RCC 7860 (cell line): ENCODE results near the gene LAMA3.

Experiments
- DNase-seq: peaks from one replicate; pipeline ENCODE4 v3.0.0-alpha.2; 2015; ENCODE audit warnings: low spot score
- FAIRE-seq: peaks from 2 replicates; lab custom pipeline; 2012; peaks lifted over from hg19 to GRCh38; lab: Jason Lieb, UNC

The LAMA3 gene

GRCh38 chr18:23963443-23964165 is 274.4 kb downstream of the LAMA3 start:
- no peak for FAIRE-seq
- no peak for DNase-seq

GRCh38 chr18:23964282-23965238 is 275.3 kb downstream of the LAMA3 start:
- DNase-seq (peak; percentile 11), FAIRE-seq (peak; percentile 70)

GRCh38 chr18:23966909-23967308 is 277.7 kb downstream of the LAMA3 start:
- FAIRE-seq = no peak
- no peak for DNase-seq

- FAIRE-seq (no peak), DNase-seq (no peak)
Measured at GRCh38 chr18:23967321-23968089, 278.3 kb downstream of the LAMA3 start.

GRCh38 chr18:23968638-23969604 is 279.7 kb downstream of the LAMA3 start:
- FAIRE-seq = no peak
- no peak for DNase-seq

- no peak for DNase-seq
- no peak for FAIRE-seq
Measured at GRCh38 chr18:23969664-23970063, 280.4 kb downstream of the LAMA3 start.

GRCh38 chr18:23970161-23971096 is 281.2 kb downstream of the LAMA3 start:
- FAIRE-seq (no peak), DNase-seq (no peak)

GRCh38 chr18:23971097-23971440 is 281.8 kb downstream of the LAMA3 start:
- no peak for FAIRE-seq

GRCh38 chr18:23971666-23972230 is 282.5 kb downstream of the LAMA3 start:
- FAIRE-seq (no peak), DNase-seq (no peak)

More at GRCh38 chr18:23971097-23971440, 281.8 kb downstream of the LAMA3 start:
- DNase-seq = no peak

GRCh38 chr18:23972453-23972852 is 283.2 kb downstream of the LAMA3 start:
- no peak for DNase-seq
- no peak for FAIRE-seq

GRCh38 chr18:23977103-23977502 is 287.9 kb downstream of the LAMA3 start:
- FAIRE-seq = no peak
- DNase-seq = no peak

- DNase-seq = no peak
- FAIRE-seq = no peak
Measured at GRCh38 chr18:23977719-23978483, 288.6 kb downstream of the LAMA3 start.

- DNase-seq (no peak), FAIRE-seq (no peak)
Measured at GRCh38 chr18:23981369-23981980, 292.2 kb downstream of the LAMA3 start.

GRCh38 chr18:23982155-23983079 is 293.2 kb downstream of the LAMA3 start:
- DNase-seq (peak; percentile 16), FAIRE-seq (no peak)

GRCh38 chr18:23983112-23983511 is 293.9 kb downstream of the LAMA3 start:
- DNase-seq = no peak
- no peak for FAIRE-seq

GRCh38 chr18:23986600-23987359 is 297.5 kb downstream of the LAMA3 start:
- DNase-seq = no peak
- FAIRE-seq = no peak
